Stimulated activated CD4-positive, alpha-beta T cell treated with anti-CD3 and anti-CD28 coated beads, TNF-alpha, amount 100 ng/mL, for 48 hours (primary cell): ENCODE results near the gene KCNK7.

Source experiments
- DNase-seq, 3 donors: peaks; one replicate each; pipeline ENCODE4 v3.0.0-alpha.2; 2020; ENCODE audit warnings: low read depth in 3 of 3

The KCNK7 gene

DNA sequence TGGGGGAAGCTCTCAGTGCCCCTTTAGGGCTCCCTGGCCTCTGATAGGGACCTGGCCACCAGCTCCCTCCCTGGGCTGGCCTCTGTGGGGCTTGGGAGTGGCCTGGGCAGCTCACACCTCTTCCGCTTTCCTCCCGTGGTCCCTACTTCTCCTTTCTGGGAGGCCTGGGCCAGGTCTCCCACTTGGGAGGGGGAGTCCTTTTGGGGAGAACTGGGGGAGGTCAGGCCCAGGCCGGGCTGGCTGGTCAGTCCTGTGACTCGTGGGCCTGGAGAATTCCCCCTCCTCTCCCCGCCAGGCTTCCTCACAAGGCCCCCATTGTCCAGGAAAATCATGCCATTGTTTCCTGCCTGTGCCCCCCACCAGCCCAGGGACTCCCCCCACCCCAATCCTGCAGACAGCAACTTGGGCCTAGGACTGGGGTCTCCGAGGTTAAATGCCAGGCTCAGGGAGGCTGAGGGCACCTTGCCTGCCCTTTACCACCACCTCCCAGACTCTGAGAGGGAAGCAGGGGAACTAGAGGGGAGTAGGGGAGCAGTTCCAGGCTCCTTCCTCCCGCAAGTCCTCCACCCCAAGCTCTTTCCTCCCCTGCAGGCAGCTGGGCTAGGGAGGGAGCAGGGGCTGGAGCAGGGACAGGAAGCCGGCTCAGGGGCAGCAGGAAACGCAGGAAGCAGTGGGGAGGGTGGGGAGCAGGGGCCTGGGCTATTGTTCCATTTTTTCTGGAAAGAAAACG, 15.6 kb upstream of the KCNK7 start:
- DNase-seq, result no peak

DNA sequence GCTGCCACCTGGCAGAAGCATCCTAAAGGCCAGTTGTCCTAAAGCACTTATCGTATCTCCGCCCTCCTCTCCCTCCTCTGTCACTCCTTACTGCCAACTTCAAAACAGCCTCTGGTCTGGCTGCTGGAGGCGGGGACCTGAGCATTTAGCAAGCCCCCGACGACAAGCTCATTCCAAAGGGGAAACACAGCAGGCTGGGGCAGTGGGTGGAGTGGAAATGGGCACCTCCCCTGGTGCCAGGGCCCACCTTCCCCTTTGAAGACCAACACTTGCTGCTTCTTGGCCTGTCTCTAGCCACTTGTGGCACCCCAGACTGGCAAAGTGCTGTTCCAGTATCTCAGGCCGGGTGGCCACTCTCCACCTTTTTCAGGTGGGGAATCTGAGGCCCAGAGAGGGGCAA, 14.8 kb upstream of the KCNK7 start:
- no peak for DNase-seq

DNA sequence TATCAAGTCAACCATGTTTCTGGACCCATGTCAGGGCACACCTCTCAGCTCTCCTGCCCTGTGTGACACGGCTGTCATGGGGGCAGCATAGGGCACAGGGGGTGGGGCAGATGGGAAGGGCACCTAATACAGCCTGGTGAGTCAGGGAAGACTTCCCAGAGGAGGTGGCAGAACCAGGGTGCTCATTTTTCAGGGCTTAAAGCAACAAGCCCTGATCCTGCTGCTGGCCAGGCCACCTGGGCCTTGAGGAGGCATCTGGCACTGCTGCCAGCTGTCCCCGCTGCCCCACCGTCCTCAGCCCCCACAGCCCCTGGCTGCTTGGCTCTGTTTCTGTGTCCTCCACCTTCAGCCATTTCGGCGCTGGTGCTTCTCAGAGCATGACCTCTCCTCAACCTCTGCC, 14.1 kb upstream of the KCNK7 start:
- DNase-seq, result no peak

DNA sequence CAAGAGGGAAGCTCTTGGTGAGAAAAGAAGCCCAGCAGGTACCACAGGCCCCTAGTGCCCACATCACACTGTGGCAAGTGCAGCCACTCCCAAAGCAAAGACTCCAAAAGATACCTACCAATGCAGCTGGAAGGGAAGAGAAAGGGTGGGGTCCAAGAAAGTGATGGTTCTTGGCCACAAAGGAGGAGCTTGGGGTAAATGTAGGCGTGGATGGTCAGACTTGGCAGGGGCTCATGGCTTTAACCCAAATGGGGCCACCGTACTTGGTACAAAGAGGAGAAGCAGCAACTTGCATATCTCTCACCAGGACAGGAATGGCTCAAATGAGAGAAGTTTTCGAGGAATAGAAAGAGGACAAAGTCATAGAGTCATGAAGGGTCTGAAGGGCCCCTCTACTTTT, 13.6 kb upstream of the KCNK7 start:
- no peak for DNase-seq

DNA sequence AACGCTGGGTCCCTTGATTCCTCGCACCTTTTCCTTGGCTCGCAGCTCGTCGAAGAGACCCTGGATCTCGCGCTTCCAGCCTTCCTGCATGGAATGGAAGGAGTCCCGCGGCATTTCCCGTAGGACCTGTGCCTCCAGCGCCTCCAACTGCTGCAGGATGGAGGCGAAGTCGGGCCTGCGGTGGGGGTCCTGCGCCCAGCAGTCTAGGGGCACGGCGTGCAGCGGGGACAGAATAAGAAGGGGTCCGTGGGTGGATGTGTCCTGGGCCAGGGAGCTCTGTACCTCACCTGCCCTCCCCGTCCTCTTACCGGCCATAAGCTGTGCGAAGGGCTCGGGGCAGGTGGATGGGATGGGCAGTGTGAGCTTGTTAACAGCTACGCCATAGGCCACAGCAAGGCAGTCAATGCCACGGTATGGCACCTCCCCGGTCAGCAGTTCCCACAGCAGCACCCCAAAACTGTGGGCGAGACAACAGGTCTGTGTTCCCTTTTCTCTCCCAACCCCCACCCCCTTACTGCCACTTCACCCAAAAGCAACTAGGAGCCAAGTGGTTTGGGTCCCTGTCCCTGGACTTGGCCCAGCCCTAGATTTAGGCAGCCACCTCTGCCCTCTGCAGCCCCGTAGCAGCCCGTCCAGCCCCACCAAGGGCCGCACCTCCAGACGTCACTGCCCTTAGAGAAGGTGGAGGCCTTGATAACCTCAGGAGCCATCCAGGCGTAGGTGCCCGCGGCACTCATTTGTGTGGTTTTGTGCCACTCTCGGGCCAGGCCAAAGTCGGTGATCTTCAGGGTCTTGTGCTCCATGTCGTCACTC, 12.2 kb upstream of the KCNK7 start:
- no peak for DNase-seq

DNA sequence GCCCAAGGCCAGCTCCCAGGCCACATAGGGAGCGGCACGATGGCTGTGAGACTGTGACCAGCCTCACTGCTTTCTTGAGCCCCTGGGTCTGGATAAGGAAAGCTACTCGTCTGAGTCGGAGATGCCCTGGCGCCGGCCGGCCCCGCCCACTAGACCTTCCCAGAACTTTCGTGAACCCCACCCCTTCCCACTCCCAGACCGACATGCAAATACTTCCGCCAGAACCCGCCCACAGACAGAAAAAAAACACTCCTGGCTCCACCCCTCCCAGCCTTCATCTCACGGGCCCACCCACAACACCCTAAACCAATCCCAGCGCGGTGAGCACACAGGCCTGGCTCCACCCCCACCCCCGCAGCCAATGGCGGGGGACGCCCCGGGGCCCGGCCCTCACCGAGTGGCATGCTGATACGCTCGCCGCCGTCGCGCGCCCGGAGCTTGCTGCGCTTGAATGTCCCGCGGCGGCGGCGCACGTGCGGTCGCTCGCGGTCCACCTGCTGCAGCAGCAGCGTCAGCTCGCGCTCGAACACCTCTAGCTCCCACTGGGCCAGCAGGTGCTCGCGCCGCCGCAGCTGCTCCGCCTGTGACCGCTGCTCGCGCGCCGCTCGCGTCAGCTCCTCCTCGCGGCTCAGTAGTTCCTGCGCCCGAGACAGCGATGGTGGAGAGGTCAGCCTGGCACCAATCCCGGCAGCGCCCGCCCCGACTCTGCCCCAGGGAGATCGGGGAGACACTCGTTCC, 11.4 kb upstream of the KCNK7 start:
- no peak for DNase-seq

DNA sequence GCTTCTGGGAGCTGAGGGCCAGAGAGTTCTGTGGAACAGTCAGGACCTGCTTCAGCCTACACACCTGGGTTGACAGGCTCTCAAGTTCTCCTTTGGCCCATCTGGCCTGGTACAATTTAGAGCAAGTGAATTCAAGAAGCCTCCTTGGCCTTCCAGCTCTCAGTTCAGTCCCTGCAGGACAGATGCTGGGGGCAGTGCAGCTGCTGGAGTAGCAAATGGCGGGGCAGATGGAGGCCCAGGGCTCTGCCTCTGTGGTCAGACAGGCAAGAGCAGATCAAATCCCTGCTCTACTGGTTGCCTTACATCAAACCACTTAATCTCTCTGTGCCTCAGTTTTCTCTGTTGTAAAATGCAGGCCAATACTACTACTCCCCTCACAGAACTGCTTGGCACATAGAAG, 8.7 kb upstream of the KCNK7 start:
- DNase-seq, result no peak

DNA sequence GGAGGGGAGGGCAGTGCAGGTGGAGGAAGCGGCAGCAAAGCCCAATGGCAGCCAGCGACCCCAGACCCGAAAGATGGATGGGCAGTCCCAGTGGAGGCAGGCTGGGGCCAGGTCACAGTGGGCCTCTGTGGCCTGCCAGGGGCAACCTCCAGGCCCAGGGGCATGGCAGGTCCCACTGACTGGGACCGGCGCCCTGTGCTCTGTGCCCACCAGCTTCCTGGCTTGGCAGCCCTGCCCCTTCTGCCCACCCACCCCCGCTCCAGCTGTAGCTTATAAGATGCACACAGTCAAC, 4.3 kb upstream of the KCNK7 start:
- no peak for DNase-seq

DNA sequence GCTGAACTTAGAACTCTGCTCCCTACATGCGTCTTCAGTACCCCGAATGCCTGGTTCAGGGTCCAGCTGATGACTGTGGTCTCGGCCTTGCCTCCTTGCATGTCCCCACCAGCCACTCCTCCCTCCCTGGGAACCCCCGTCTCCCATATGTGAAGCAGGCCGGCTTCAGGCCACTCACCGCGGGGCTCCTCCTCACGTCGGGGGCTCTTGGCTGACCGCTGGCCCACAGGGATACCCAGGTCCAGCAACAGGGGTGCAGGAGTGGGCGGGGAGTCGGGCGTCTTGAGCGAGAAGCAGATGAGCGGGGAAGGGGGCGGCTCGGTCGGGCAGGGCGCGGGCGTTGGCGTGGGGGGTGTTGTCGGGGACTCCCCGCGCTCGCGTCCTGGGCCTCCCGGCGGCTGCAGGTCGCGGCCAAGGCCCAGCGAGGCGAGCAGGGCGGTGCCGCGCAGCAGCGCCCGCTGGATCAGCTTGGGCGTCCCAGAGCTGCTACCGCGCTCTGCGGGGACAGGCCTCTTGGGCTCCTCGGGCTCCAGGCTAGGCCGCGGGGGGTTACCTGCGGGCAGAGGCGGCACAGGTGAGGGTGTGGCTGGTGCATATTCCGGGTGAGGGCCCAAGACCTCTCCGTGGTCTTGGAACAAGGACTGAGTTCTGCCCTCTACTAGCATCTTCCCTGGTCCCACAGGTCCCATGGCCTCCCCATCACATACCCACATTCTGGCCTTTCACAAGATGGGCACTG, 3.8 kb upstream of the KCNK7 start:
- DNase-seq, result no peak

DNA sequence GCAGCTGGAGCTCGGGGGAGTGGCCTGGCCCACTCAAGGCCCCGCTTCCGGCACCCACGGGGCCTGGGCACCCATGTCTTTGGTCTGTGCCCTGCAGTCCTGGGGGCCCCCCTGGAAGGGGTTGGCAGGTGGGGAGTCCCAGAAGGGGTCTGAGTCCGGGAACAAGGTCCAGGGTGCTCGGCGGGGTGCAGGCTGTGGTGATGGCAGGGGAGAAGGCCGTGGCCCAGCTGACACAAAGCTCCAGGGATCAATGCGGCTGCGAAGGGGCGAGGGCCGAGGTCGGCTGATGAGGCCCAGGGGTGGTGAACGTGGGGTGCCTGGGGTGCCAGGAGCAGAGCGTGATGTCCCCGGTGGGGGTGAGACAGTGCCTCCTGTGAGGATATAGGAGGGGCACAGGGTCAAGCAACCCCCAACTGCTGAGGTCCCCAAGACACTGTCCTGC, 2.7 kb upstream of the KCNK7 start:
- no peak for DNase-seq

DNA sequence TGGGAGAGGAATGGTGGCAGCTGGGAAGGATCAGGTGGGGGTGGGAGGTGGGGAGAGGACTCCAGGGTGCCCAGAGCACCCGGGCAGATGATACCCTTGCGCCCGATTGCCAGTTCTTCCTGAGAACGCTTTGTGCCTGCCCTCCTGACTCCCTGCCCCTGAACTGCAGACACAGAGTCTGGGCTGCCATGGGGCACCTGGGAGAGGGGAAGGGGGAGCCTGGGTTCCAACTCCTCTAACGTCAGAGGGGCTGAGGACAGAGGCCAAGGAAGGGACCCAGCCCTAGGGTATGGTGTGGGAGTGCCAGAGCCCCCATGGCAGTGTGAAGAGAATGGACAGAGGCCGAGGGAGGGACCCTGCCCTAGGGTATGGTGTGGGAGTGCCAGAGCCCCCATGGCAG, 920 bp upstream of the KCNK7 start:
- no peak for DNase-seq

DNA sequence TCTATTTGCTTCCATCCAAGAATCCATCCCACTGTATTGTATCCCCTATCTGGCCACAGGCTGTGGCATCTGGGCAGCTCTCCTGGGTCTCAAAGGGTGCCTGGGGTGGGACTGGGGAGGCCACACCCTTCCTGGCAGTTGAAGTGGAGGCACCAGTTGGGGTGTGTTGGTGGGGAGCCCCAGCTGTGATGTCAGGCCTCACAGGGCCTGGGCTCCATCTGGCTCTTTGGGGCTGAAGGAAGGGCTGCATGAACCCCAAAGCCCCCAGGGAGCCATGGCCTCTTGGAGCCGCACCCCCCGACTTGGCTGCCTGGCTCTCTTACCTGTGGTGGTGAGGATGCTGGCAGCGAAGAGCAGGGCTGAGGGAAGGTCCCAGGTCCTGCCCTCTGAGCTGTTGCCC, 469 bp downstream of the KCNK7 start:
- DNase-seq, result no peak

DNA sequence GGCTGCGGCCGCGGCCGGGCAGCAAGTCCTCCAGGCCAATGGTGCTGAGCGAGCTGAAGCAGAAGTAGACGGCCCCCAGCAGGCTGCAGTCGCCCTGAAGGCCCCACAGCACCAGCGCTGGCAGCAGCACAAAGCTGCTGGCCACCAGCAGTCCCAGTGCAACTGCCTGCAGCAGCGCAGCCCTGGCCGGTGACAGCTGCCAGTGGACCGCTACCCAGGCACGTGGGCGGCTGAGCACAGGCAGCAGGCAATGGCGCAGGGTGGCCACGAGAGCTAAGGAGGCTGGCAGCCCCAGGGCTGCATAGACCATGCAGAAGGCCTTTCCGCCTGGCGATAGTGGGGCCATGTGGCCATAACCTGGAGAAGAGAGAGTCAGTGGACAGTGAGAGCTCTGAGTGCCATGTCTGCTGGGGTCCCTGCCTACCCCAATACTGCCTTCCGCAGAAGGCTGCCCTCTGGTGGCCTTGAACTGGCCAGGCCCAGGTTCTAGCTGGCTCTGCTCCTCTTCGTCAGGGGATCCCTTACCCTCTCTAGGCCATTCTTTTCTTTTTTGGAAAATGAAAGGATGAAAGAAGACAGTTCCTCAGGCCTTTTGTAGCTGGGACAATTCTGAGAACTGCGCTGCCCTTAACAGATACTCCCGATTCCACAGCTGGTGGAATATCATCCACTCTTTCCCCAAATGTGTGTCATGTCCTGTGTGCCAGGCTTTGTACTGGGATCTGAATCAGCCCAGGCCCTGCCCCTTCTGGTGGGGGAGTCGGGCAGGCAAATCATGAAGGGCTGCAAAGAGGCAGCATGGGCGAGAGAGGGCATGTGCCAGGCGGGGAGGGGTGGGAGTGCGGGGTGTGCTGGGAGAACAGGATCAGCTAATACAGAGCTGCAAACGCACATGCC, 1.8 kb downstream of the KCNK7 start:
- DNase-seq, result peak in 1 of 3 donors; percentile 53

DNA sequence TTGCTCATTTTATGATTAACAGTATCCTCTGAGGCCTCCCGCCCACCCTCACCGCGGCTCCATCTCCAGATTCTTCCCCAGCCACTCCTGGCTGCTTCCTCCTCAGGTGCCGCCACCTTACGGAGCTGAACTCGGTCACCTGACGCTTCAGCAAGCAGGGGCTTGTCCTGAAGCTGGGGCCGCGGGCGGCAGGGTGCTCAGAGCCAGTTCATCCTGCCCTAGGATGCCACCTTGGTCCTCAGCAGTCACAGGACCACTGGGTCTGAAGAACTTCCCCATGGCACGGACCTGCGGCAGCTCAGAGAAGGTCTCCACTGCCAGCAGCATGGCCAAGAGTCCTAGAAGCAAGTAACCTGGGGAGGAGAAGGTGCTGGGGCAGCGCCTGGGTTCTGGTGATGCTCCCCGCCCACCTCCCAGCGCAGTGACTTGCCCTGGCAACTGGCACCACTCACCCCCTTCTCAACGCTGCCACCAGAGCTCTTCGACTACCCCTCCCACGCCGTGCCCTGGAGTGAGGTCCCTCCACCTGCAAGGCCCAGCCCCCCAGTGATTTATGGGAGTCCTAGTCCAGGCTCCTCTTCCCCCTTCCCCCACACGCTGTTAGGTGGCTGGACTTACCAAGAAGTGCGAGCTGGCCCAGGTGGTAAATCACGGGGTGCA, 2.6 kb downstream of the KCNK7 start:
- DNase-seq, result no peak

DNA sequence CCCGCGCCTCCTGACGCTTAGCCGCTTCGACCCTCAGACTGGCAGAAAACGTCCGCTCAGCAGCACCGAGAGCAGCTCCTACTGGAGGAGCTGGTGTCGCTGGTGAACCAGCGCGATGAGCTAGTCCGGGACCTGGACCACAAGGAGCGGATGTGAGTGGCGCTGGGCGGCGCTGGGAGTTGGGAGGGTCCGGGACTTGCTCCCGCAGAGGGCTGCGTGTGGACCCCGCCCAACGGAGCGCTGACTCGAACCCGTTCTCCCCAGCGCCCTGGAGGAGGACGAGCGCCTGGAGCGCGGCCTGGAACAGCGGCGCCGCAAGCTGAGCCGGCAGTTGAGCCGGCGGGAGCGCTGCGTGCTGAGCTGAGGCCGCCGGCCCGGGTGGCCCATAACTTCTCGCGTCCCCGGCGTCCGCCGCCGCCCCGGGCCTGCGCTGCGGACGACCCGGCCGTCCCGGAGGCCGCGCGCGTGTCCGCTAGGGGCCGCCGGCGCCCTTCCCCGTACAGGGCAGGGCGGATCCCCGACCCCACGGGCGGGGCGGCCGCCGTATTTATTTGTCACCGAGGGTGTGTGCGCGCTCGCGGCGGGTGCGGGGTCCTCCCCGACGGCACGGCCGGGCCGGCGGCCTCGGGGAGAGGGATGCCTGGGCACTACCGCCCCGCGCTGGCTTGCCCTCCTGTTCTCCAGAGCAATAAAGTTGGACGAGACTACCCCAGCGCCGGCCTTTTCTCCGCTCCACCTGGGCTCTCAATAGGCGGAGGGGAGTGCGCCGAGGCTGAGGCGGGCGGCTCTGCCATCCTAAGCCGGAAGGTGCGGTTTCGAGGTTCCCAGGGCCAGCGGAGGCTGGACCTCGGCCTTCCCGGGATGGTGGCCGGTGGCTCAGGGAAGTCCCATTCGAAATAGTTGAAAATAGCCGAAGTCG, 3.4 kb downstream of the KCNK7 start:
- DNase-seq, result no peak

DNA sequence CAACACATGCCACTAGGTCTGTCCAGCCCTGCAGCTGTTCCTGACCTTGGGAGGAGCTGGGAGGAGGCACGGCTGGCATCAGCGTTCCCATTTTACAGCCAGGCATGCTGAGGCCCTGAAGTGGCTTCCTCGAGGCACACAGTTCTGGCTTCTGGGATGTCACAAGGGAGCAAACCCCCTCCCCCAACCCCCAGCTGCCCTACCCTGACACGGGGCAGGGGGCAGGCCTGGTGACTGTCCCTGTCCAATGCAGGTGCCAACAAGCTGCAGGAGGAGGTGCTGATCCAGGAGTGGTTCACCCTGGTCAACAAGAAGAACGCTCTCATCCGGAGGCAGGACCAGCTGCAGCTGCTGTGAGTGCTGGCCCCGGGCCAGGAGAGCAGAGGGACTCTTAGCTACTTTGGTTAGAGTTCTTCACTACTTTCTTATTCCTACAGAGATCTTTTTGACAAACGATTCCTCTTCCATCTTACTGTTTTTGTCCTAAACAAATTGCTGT, 5.3 kb downstream of the KCNK7 start:
- DNase-seq, result no peak

DNA sequence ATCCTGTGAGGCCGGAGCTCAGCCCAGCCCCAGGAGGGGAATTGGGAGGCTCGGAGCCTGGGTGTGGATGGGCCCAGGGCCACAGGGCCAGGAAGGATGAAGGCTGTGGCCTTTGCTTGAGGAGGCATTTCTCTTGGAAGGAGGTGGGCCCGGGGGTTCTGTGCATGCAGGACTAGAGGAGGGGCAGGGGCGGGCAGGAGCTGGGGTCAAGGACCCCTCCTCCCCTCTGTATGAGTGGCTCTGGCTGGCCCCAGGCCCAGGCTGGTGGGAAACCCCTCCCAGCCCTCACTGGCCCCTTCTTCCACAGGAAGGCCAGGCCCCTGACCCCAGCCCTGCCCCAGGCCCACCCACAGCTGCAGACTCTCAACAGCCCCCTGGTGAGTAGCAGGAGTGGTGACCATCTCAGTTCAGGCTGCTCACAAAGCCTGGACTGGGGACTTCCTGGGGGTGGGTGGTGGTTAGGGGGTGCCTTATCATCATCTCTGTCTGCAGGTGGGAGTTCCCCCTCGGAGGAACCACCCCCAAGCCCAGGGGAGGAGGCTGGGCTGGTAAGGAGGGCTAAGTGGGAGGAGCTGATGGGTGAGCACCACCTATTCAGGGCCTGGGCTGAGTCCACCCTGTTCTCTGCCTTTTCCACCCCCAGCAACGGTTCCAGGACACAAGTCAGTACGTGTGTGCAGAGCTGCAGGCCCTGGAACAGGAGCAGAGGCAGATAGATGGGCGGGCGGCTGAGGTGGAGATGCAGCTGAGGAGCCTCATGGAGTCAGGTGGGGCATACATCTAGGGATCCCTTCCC, 6.0 kb downstream of the KCNK7 start:
- no peak for DNase-seq
